K562 (cell line): ENCODE measurements around the gene SLX9. TPM values are rescaled to one million over a fixed set of nuclear protein-coding genes. Genes with fewer than 3 reads are reported as not detected.

ENCODE experiments used
- ATAC-seq: fragments of 200-7000 bp; cut with Tn5 transposase; 3 replicates; pipeline ENCODE4 v1.9.1; 2020; ENCODE audit warnings: moderate library complexity
- BruUV-seq: library from RNA; stranded (reverse); fragments of 400-500 nt; replicated peaks from 2 replicates; lab custom pipeline; 2021; lab: Mats Ljungman, UMichigan
- CTCF ChIA-PET: fragments of 300-600 bp; formaldehyde crosslinking; extraction: SDS; loops from one replicate; lab custom pipeline; 2021; ENCODE audit warnings: low intra/inter-chr PET ratio; lab: Yijun Ruan, JAX
- POLR2A ChIA-PET: fragments of 300-600, 350-650 bp; sonication (Branson Sonifier 250); formaldehyde crosslinking; extraction: SDS; loops from one replicate; lab custom pipeline; 2021; ENCODE audit warnings: antibody characterized with exemption, inconsistent platforms; lab: Yijun Ruan, JAX
- DNase-seq, 4 experiments: peaks; one replicate each; pipeline versions ENCODE4 v3.0.0 to v3.0.0-alpha.2; 2011 to 2018; ENCODE audit warnings: low spot score in 3 of 4, mixed read lengths in 3 of 4; ENCODE audit errors: extremely low read depth in 1 of 4
- FAIRE-seq: peaks from 2 replicates; lab custom pipeline; 2011; peaks lifted over from hg19 to GRCh38; lab: Jason Lieb, UNC
- H2AFZ ChIP-seq: 2 replicates; pipeline ENCODE4 v1.6.0; 2011; ENCODE audit warnings: low read depth, low read length, control low read depth, inconsistent platforms
- H3K27ac ChIP-seq: fragments of 200-600 bp; 3 replicates; pipeline ENCODE4 v1.8.0; 2011; ENCODE audit warnings: low read depth, mild to moderate bottlenecking, control low read depth, inconsistent platforms, low read length, moderate library complexity, mixed read lengths; ENCODE audit errors: extremely low read depth
- H3K27me3 ChIP-seq, 2 experiments: fragments of 300-600 bp in 1 of 2; 2 replicates in 1 of 2; 3 replicates in 1 of 2; pipeline versions ENCODE4 v1.6.0 to v1.8.0; 2011; ENCODE audit warnings: inconsistent platforms in 2 of 2, low read length in 2 of 2, mild to moderate bottlenecking in 1 of 2, mixed read lengths in 1 of 2, moderate library complexity in 1 of 2; ENCODE audit not compliant: control insufficient read depth in 2 of 2, insufficient read depth in 2 of 2
- H3K36me3 ChIP-seq: fragments of 300-600 bp; 3 replicates; pipeline ENCODE4 v1.8.0; 2011; ENCODE audit warnings: mild to moderate bottlenecking, low read length, inconsistent platforms; ENCODE audit not compliant: control insufficient read depth, insufficient read depth
- H3K4me1 ChIP-seq, 2 experiments: fragments of 200-600 bp in 1 of 2; replicated peaks in 1 of 2; 2 replicates in 1 of 2; 3 replicates in 1 of 2; pipeline versions ENCODE4 v1.5.1 to v1.8.0; 2011; ENCODE audit warnings: inconsistent platforms in 2 of 2, low read length in 2 of 2, mild to moderate bottlenecking in 1 of 2, mixed read lengths in 1 of 2, moderate library complexity in 1 of 2; ENCODE audit not compliant: control insufficient read depth in 2 of 2, insufficient read depth in 2 of 2
- H3K4me2 ChIP-seq: 2 replicates; pipeline ENCODE4 v1.6.1; 2011; ENCODE audit warnings: low read length, control low read depth, inconsistent platforms, mixed read lengths; ENCODE audit not compliant: insufficient read depth
- H3K4me3 ChIP-seq: fragments of 200-600 bp; sonication (generic), shearing (Covaris generic); 2 replicates; pipeline ENCODE4 v1.5.1; 2016; ENCODE audit warnings: control low read depth, inconsistent platforms
- H3K79me2 ChIP-seq: fragments of 200-600 bp; 3 replicates; pipeline ENCODE4 v1.8.0; 2011; ENCODE audit warnings: low read length, inconsistent platforms; ENCODE audit not compliant: control insufficient read depth, insufficient read depth
- H3K9ac ChIP-seq, 2 experiments: 2 replicates each; pipeline versions ENCODE4 v1.6.0 to v1.6.1; 2011; ENCODE audit warnings: low read depth in 2 of 2, low read length in 2 of 2, control low read depth in 1 of 2, inconsistent platforms in 1 of 2, mild to moderate bottlenecking in 1 of 2, mixed read lengths in 1 of 2; ENCODE audit not compliant: insufficient read depth in 1 of 2
- H3K9me1 ChIP-seq: one replicate; pipeline ENCODE4 v1.6.0; 2011; ENCODE audit warnings: inconsistent platforms, mild to moderate bottlenecking, low read length, moderate library complexity; ENCODE audit not compliant: control insufficient read depth, insufficient read depth
- H3K9me3 ChIP-seq: replicated peaks from 2 replicates; pipeline ENCODE4 v1.5.1; 2011; ENCODE audit warnings: low read depth, low read length, inconsistent platforms; ENCODE audit not compliant: control insufficient read depth, insufficient read depth
- H4K20me1 ChIP-seq: replicated peaks from 2 replicates; pipeline ENCODE4 v1.6.1; 2011; ENCODE audit warnings: low read length, inconsistent platforms, mixed read lengths; ENCODE audit not compliant: control insufficient read depth, insufficient read depth
- ZNF324 ChIP-seq: fragments of 250-450 bp; sonication (Bioruptor Pico); IDR thresholded peaks from 2 replicates; pipeline ENCODE4 v1.4.0; 2020; ENCODE audit warnings: mild to moderate bottlenecking
- WGBS: fragments of 100-300 bp; shearing (Covaris generic); methylation state at CpG from one replicate; pipeline ENCODE4 v1.1.6; 2016; ENCODE audit warnings: low coverage, mixed read lengths; ENCODE audit not compliant: insufficient coverage; ENCODE audit errors: missing lambda C conversion rate; 5-methylcytosine and 5-hydroxymethylcytosine counted together
- in situ Hi-C: fragments of 300-500 bp; cut with MboI; formaldehyde crosslinking; loops from 4 replicates; pipeline ENCODE4 v1.15.0; 2018; ENCODE audit warnings: inconsistent platforms, mixed read lengths
- intact Hi-C: fragments of 100-400 bp; cut with micrococcal nuclease; formaldehyde crosslinking; loops from 2 replicates; pipeline ENCODE4 v1.14.2; 2022
- polyA plus RNA-seq, 8 experiments: library from polyadenylated mRNA; depleted of rRNA in 4 of 8; stranded (reverse) in 5 of 8; unstranded in 3 of 8; fragments of >200 nt; fragmentation: Nextera tagmentation in 2 of 8; fragmentation: Illumina TruSeq in 1 of 8; extraction: Ambion mirVana in 2 of 8; extraction: Trizol in 1 of 8; gene quantifications; 2 replicates each; pipeline versions ENCODE4 v1.2.1 to v1.2.3, GENCODE V29; 2011 to 2014; ENCODE audit warnings: inconsistent platforms in 1 of 8, missing spikeins in 1 of 8
- total RNA-seq, 7 experiments: library from RNA; depleted of rRNA in 6 of 7; stranded (reverse); fragments of >200 nt in 6 of 7; fragmentation: Illumina TruSeq in 2 of 7; extraction: Trizol in 2 of 7; gene quantifications; 2 replicates each; pipeline versions ENCODE4 v1.2.1 to v1.2.3, GENCODE V29; 2011 to 2021; ENCODE audit warnings: low replicate concordance in 1 of 7
- TF ChIP-seq, protein P1 (sequence below): sonication (generic); formaldehyde crosslinking; IDR thresholded peaks from 2 replicates; pipeline ENCODE4 v1.8.0; 2023; ENCODE audit warnings: mild to moderate bottlenecking, missing genetic modification reagents

Gene SLX9
- total and polyA plus RNA-seq, 9 of the 15 experiments (the other 6 are each of a cell fraction or from before 2014, with no cell fraction given), result 1.2 to 75.5 (median 16.5) TPM

- peaks cover 12% of the 10 kb centered on the region for H3K9me3 ChIP-seq
- H3K9ac ChIP-seq, result no peak overlapping the region
- CTCF ChIA-PET, result no interaction called here
- DNase-seq, result no peak
- H3K4me1 ChIP-seq, result peaks cover 7 to 76% of the 10 kb centered on the region in 2 experiments; a peak in 4 of 5 replicates
- TF ChIP-seq ZNF324 (CRISPR knock-in tag), result no peak
- TF ChIP-seq, protein P1, sequence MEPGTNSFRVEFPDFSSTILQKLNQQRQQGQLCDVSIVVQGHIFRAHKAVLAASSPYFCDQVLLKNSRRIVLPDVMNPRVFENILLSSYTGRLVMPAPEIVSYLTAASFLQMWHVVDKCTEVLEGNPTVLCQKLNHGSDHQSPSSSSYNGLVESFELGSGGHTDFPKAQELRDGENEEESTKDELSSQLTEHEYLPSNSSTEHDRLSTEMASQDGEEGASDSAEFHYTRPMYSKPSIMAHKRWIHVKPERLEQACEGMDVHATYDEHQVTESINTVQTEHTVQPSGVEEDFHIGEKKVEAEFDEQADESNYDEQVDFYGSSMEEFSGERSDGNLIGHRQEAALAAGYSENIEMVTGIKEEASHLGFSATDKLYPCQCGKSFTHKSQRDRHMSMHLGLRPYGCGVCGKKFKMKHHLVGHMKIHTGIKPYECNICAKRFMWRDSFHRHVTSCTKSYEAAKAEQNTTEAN (CRISPR knock-in tag), result peak; percentile 81; the same call in 1 of the 2 replicates
- no peak overlapping the region for H3K4me2 ChIP-seq
- H3K27ac ChIP-seq, result no peak overlapping the region
- no peaks in the 10 kb centered on the region; the same call in 2 of the 3 replicates for H3K36me3 ChIP-seq
- ATAC-seq, result no peak
- no peaks in the 10 kb centered on the region for H3K79me2 ChIP-seq
- H3K9me1 ChIP-seq, result no peaks in the 10 kb centered on the region
- peak; percentile 69 for FAIRE-seq
- H3K4me3 ChIP-seq, result no peak overlapping the region
- intact Hi-C loops (no loop called here), in situ Hi-C loops (no loop called here)
- 39% methylated on average over 30 of the region's 30 CpGs for WGBS
- H4K20me1 ChIP-seq, result peaks cover 11% of the 10 kb centered on the region
- peaks cover 45 to 82% of the 10 kb centered on the region in 2 experiments for H3K27me3 ChIP-seq
- no TSS peak for BruUV-seq
- H2AFZ ChIP-seq, result no peak overlapping the region
- POLR2A ChIA-PET, result no interaction called here
Observed at GRCh38 chr21:44902268-44903049, 37.4 kb upstream of the SLX9 start.
